Head of caudate nucleus (tissue), 42 donors: ENCODE data around the gene OPRL1.

Experiments
- DNase-seq, 42 donors: peaks; one replicate each; pipeline versions ENCODE4 v3.0.0 to v3.0.0-alpha.2; 2020 to 2021; ENCODE audit warnings: mixed read lengths in 7 of 42
- intact Hi-C: fragments of 100-400 bp; cut with DNase I; formaldehyde crosslinking; loops from one replicate; pipeline ENCODE4 v1.15.0; 2022

The OPRL1 gene

GRCh38 chr20:64053841-64054661 lies 25.8 kb upstream of the OPRL1 start:
- no peak for DNase-seq
- intact Hi-C loops, result no loop called here

GRCh38 chr20:64055396-64055892 lies 24.4 kb upstream of the OPRL1 start:
- intact Hi-C loops, result no loop called here
- DNase-seq, result no peak

- intact Hi-C loops, result no loop called here
These were observed 23.8 kb upstream of the OPRL1 start for GRCh38 chr20:64055893-64056638.

GRCh38 chr20:64056639-64056888 lies 23.3 kb upstream of the OPRL1 start:
- intact Hi-C loops, result no loop called here
- DNase-seq, result no peak

More at GRCh38 chr20:64055893-64056638, 23.8 kb upstream of the OPRL1 start:
- DNase-seq, result no peak

GRCh38 chr20:64056889-64057627 lies 22.8 kb upstream of the OPRL1 start:
- peak in 1 of 42 donors; percentile 32 for DNase-seq
- intact Hi-C loops, result no loop called here

- peak; percentile 44 to 88 (median 78) for DNase-seq
- intact Hi-C loops, result no loop called here
These were observed 22.0 kb upstream of the OPRL1 start for GRCh38 chr20:64057628-64058498.

GRCh38 chr20:64058536-64058935 lies 21.3 kb upstream of the OPRL1 start:
- intact Hi-C loops, result no loop called here
- DNase-seq, result peak in 22 of 42 donors; percentile 32 to 81 (median 55)

- intact Hi-C loops, result loop anchor here (5.0 kb wide), 1 partner anchor 105 kb away; the partner anchor contains the start of gene UCKL1
- DNase-seq, result peak in 5 of 42 donors; percentile 32 to 50 (median 37)
These were observed 17.6 kb upstream of the OPRL1 start for GRCh38 chr20:64062276-64062595.

GRCh38 chr20:64062596-64063388 lies 17.1 kb upstream of the OPRL1 start, which contains the start of gene TCEA2:
TSS of gene TCEA2 (plus strand) at chr20:64063198. CDS start at chr20:64063313, 115 bp downstream.
- intact Hi-C loops, result loop anchor here (5.0 kb wide), 1 partner anchor 105 kb away; the partner anchor contains the start of gene UCKL1
- DNase-seq, result peak; percentile 96 to 100 (median 99)

GRCh38 chr20:64063389-64064144 lies 16.3 kb upstream of the OPRL1 start:
- intact Hi-C loops, result loop anchor here (5.0 kb wide), 1 partner anchor 106 kb away; the partner anchor contains the start of gene UCKL1
- peak in 34 of 42 donors; percentile 31 to 80 (median 58) for DNase-seq

- intact Hi-C loops, result loop anchor here (5.0 kb wide), 1 partner anchor 107 kb away; the partner anchor contains the start of gene UCKL1
- no peak for DNase-seq
These were observed 15.7 kb upstream of the OPRL1 start for GRCh38 chr20:64064145-64064698.

GRCh38 chr20:64065062-64065973 lies 14.6 kb upstream of the OPRL1 start:
- intact Hi-C loops, result no loop called here

GRCh38 chr20:64065974-64066343 lies 13.9 kb upstream of the OPRL1 start:
- no peak for DNase-seq
- intact Hi-C loops, result no loop called here

More at GRCh38 chr20:64065062-64065973, 14.6 kb upstream of the OPRL1 start:
- DNase-seq, result no peak

- intact Hi-C loops, result no loop called here
- no peak for DNase-seq
These were observed 12.8 kb upstream of the OPRL1 start for GRCh38 chr20:64067005-64067632.

- no peak for DNase-seq
- intact Hi-C loops, result no loop called here
These were observed 12.1 kb upstream of the OPRL1 start for GRCh38 chr20:64067733-64068307.
